GM19395 (cell line): ENCODE measurements around the gene PPM1N.

Source experiments
- ATAC-seq: cut with Tn5 transposase; IDR thresholded peaks from one replicate; pipeline ENCODE4 v1.9.1; 2021; ENCODE audit warnings: mild to moderate bottlenecking, moderate library complexity; ENCODE audit not compliant: unreplicated experiment

The PPM1N gene

DNA sequence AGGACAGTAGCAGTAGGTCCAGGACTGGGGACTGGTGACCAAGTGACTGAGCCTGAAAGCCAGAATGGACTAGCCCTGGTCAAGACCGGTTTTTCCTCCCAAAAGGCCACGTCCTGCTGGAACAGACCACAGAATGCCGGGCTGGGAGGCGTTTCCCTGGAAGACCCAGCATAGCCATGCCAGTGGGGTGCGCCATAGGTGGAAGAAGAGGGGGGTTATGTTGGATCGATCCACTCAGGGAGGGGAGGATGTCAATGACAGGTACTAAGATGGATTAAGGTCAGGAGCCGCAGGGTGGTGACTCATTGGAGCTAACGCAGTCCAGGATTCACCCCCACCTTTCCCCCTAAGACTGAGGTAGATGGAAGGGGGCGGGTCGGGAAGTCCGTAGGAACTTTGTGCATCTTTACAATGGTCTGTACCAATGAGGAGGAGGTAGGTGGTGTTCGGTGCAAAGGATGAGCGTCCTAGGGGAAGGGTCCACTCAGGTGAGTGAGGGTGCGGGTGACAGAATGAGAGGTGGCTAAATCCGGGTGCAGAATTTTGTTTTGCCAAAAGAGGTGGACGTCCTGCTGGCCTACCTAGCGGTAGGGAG, 30.0 kb downstream of the PPM1N start:
- ATAC-seq, result no peak

DNA sequence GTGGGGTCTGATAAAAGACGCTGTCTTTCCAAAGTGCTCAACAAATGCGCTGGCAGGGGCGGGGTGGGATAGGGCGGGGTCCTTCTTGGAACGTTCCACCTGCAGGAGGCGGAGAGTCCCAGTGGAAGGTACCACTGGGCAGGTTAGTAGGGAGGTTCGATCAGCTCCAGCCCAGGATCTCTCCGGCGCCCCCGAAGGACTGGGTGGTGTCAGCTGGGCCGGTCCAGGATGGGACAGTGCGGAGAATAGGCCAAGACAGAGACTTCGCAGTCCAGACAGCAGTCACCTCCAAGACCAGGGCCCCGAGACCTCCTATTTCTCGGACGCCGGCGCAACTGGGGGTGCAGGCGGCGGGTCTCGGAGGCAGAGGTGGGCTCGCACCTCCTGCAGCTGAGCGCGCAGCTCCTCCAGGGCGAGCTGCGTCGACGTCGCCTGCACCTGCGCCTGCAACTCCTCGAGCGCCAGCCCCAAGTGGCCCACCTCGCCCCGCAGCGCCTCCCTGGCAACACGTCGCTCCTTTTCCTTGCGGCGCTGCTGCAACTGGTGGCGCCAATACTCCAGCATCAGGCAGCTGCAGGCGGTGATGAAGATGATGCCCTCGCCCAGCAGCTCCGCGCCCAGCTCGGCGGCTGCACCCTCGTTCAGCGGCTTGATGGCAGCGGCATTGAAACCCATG, 30.6 kb downstream of the PPM1N start:
- no peak for ATAC-seq

DNA sequence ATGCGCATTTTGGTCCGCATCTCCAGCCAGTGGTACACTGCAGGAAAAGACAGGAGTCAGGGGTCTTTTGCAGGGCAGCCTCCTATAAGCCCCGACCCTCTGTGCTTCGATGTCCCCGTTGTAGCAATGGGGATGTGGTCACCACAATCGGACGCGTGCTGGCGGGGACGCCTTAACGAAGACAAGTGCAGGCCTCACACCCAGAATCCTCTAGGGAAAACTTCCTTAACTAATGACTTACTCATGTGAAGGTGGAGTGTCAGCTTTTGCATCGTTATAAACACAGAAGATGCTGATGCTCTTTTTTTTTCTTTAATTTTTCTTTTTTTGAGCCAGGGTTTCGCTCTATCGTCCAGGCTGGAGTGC, 31.2 kb downstream of the PPM1N start:
- no peak for ATAC-seq

DNA sequence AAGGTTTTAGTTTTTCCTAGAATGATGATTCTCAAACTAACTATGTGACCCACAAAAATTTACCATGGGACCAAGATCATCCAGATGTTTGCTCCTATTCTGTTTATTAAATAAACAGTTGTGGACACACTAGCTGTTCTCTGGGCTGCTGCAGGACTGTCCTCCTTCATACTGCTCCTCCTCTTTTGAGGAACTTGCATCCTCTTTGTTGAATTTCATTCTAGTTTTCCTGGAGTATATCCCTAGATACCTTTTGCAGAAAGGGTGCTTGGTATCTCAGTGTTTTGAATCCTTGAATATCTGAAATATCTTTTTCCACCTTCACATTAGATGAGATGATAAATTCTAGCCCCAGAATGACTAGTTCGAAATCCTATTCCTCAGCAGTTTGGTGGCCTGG, 33.1 kb downstream of the PPM1N start:
- ATAC-seq, result no peak

DNA sequence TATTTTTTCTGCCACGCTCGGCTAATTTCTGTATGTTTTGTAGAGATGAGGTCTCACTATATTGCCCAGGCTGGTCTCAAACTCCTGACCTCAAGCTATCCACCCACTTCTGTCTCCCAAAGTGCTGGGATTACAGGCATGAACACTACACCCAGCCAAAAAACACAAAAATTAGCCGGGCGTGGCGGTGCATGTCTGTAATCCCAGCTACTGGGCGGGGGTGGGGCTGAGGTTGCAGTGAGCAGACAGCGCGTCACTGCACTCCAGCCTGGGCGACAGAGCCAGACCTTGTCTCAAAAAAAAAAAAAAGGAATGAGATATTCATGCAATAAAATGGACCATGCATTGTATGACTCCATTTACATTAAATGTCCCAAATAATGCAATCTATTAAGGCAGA, 41.2 kb downstream of the PPM1N start:
- ATAC-seq, result no peak

DNA sequence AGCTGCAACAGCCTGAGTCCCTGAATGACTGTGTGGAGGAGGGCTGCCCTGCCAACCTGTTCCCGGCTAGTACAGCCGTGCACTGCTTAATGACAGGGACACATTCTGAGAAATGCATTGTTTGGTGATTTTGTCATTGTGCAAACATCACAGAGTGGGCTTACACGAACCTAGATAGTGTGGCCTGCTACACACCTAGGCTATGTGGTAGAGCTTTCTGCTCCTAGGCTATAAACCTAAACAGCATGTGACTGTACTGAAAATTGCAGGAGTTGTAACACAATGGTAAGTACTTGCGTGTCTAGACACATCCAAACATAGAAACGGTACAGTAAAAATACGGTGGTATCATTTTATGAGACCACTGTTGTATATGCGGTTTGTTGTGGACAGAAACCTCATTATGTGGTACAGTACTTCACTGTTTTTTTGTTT, 44.0 kb downstream of the PPM1N start:
- ATAC-seq, result no peak

DNA sequence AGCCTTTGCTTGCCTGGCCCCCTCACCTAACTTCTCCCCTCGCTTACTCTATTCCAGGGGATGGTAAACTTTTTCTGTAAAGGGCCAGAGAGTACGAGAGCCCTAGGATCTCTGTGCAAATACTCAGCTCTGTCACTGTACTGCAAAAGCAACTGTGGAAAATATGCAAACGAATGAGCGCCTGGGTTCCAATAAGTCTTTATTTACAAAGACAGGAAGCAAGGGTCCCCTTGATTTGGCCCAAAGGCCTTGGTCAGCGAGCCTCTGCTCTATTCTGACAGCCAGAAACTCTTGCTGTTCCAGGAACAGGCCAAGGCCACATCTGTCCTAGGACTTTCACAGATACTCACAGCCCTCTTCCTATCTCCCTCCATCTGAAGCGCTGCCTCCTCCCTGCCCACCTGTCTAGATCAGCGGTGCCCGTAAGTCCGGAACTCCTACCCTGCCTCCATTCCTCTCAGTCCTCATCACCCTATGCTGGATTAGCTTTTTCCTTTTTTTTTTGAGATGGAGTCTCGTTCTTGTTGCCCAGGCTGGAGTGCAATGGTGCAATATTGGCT, 49.0 kb downstream of the PPM1N start:
- ATAC-seq, result no peak

DNA sequence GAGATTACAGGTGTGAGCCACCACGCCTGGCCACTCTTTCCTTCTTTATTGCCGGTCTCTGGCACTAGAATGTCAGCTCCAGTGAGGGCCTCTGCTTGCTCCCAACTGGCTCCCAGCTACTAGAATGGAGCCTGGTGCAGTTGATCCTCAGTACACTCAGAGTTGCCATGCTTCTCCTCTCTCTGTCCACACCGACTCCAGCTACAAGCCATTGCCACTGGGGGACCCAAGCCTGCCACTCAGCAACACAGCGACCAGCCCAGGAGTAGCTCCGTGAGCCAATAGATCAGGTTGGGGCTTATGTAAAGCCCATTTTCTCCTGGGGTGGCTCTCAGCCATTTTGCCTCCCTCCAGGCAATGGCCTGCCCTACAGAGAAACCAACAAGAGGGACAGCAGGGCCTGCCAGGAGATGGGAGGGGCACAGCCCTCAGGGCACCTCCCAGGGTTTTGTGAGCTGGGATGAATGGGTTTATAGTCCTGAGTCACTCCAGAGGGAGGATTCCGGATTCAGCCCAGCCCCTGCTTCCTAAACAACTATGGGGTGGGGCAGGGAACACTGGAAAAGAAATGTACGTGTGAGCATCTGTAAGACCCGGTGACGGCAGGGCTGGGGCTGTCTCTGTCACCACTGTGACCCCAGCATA, 49.8 kb downstream of the PPM1N start:
- ATAC-seq, result no peak
